HepG2 (cell line): ENCODE measurements around the gene MPV17L2. TPM values are rescaled to one million over a fixed set of nuclear protein-coding genes. Genes with fewer than 3 reads are reported as not detected.

Experiments
- ATAC-seq: fragments of 200-7000 bp; cut with Tn5 transposase; 3 replicates; pipeline ENCODE4 v1.9.1; 2020; ENCODE audit warnings: mild to moderate bottlenecking, moderate library complexity
- BruUV-seq: library from RNA; stranded (reverse); fragments of 400-500 nt; replicated peaks from 2 replicates; lab custom pipeline; 2021; lab: Mats Ljungman, UMichigan
- CTCF ChIA-PET: fragments of 300-600 bp; formaldehyde crosslinking; extraction: SDS; loops from one replicate; lab custom pipeline; 2021; ENCODE audit warnings: low total read pairs, inconsistent platforms, low intra/inter-chr PET ratio; lab: Yijun Ruan, JAX
- POLR2A ChIA-PET: fragments of 350-600 bp; sonication (Branson Sonifier 250); formaldehyde crosslinking; loops from one replicate; lab custom pipeline; 2020; ENCODE audit warnings: antibody characterized with exemption, inconsistent platforms; lab: Yijun Ruan, JAX
- DNase-seq: peaks from one replicate; pipeline ENCODE4 v3.0.0-alpha.2; 2015; ENCODE audit warnings: low spot score
- FAIRE-seq: peaks from 3 replicates; lab custom pipeline; 2011; peaks lifted over from hg19 to GRCh38; lab: Jason Lieb, UNC
- H2AFZ ChIP-seq: one replicate; pipeline ENCODE4 v1.6.1; 2011; ENCODE audit warnings: low read length, inconsistent platforms
- H3K27ac ChIP-seq: fragments of 300-600 bp; 3 replicates; pipeline ENCODE4 v1.8.0; 2011; ENCODE audit warnings: mixed run types, mild to moderate bottlenecking, mixed read lengths, low read length, inconsistent platforms; ENCODE audit not compliant: insufficient read depth; ENCODE audit errors: extremely low read length
- H3K27me3 ChIP-seq, 2 experiments: fragments of 200-600 bp in 1 of 2; 2 replicates in 1 of 2; 3 replicates in 1 of 2; pipeline versions ENCODE4 v1.6.0 to v1.8.0; 2011; ENCODE audit warnings: low read length in 2 of 2, mild to moderate bottlenecking in 2 of 2, moderate library complexity in 2 of 2, inconsistent platforms in 1 of 2; ENCODE audit not compliant: insufficient read depth in 2 of 2, control insufficient read depth in 1 of 2
- H3K36me3 ChIP-seq, 2 experiments: fragments of 200-600 bp in 1 of 2; replicated peaks in 1 of 2; 2 replicates in 1 of 2; 3 replicates in 1 of 2; pipeline versions ENCODE4 v1.5.1 to v1.8.0; 2011; ENCODE audit warnings: low read length in 2 of 2, inconsistent platforms in 1 of 2; ENCODE audit not compliant: insufficient read depth in 2 of 2, control insufficient read depth in 1 of 2
- H3K4me1 ChIP-seq: 2 replicates; pipeline ENCODE4 v1.5.1; 2012; ENCODE audit warnings: low read length, inconsistent platforms; ENCODE audit not compliant: insufficient read depth
- H3K4me2 ChIP-seq: 2 replicates; pipeline ENCODE4 v1.6.0; 2011; ENCODE audit warnings: low read depth, low read length, inconsistent platforms
- H3K4me3 ChIP-seq, 3 experiments: fragments of 200-600 bp in 1 of 3; sonication (generic), shearing (Covaris generic) in 1 of 3; replicated peaks in 1 of 3; 2 replicates each; pipeline ENCODE4 v1.5.1; 2011 to 2016; ENCODE audit warnings: low read length in 3 of 3, inconsistent platforms in 2 of 3, low read depth in 2 of 3, mild to moderate bottlenecking in 2 of 3, control low read depth in 1 of 3, mixed read lengths in 1 of 3; ENCODE audit not compliant: insufficient read depth in 1 of 3
- H3K79me2 ChIP-seq: one replicate; pipeline ENCODE4 v1.6.1; 2011; ENCODE audit warnings: low read length, inconsistent platforms; ENCODE audit not compliant: insufficient read depth
- H3K9ac ChIP-seq: 2 replicates; pipeline ENCODE4 v1.6.0; 2011; ENCODE audit warnings: mild to moderate bottlenecking, low read depth, low read length, inconsistent platforms; ENCODE audit not compliant: insufficient read depth
- H3K9me3 ChIP-seq: 2 replicates; pipeline ENCODE4 v1.5.1; 2012; ENCODE audit warnings: mild to moderate bottlenecking, low read length
- H4K20me1 ChIP-seq: 2 replicates; pipeline ENCODE4 v1.6.0; 2011; ENCODE audit warnings: inconsistent platforms, mild to moderate bottlenecking, low read length, moderate library complexity; ENCODE audit not compliant: insufficient read depth
- CTCF ChIP-seq: sonication (generic); formaldehyde crosslinking; IDR thresholded peaks from 2 replicates; pipeline ENCODE4 v1.5.0; 2020; ENCODE audit warnings: mild to moderate bottlenecking, missing genetic modification reagents, moderate library complexity
- GABPB1 ChIP-seq: IDR thresholded peaks from 2 replicates; pipeline ENCODE4 v1.6.1; 2016; ENCODE audit warnings: mild to moderate bottlenecking, missing genetic modification reagents, moderate library complexity, missing compliant biosample characterization
- PRDM15 ChIP-seq: sonication (generic); formaldehyde crosslinking; IDR thresholded peaks from 2 replicates; pipeline ENCODE4 v1.4.0; 2020; ENCODE audit warnings: missing genetic modification reagents
- ZMYM3 ChIP-seq: sonication (generic); formaldehyde crosslinking; IDR thresholded peaks from 2 replicates; pipeline ENCODE4 v1.5.1; 2020; ENCODE audit warnings: mild to moderate bottlenecking, missing genetic modification reagents
- ZNF629 ChIP-seq: sonication (generic); formaldehyde crosslinking; conservative IDR thresholded peaks from 2 replicates; pipeline ENCODE4 v1.5.0; 2020; ENCODE audit warnings: missing genetic modification reagents
- WGBS: methylation state at CpG from one replicate; pipeline ENCODE4 v1.1.6; 2017; ENCODE audit warnings: low lambda C conversion rate; 5-methylcytosine and 5-hydroxymethylcytosine counted together
- in situ Hi-C: cut with HindIII; loops from 2 replicates; pipeline ENCODE4 v1.10.0; 2017; ENCODE audit warnings: low pct_unique_long_range_greater_than_20kb; ENCODE audit not compliant: extremely low pct_ligation_motif_present
- intact Hi-C: fragments of 100-400 bp; cut with micrococcal nuclease; formaldehyde crosslinking; loops from one replicate; pipeline ENCODE4 v1.10.0; 2022; ENCODE audit not compliant: unreplicated experiment
- polyA plus RNA-seq, 8 experiments: library from polyadenylated mRNA; depleted of rRNA in 3 of 8; stranded (reverse) in 7 of 8; unstranded in 1 of 8; fragments of >200 nt; fragmentation: Illumina TruSeq in 4 of 8; extraction: Trizol in 4 of 8; gene quantifications; 2 replicates each; pipeline versions ENCODE4 v1.2.1 to v1.2.3, GENCODE V29; 2011 to 2016; ENCODE audit warnings: low read depth in 4 of 8, missing spikeins in 1 of 8, mixed read lengths in 1 of 8; ENCODE audit not compliant: insufficient read depth in 1 of 8
- total RNA-seq, 5 experiments: library from RNA; depleted of rRNA; stranded (reverse); fragments of >200 nt; fragmentation: Illumina TruSeq; extraction: Trizol; gene quantifications; 2 replicates each; pipeline ENCODE4 v1.2.3, GENCODE V29; 2016; ENCODE audit warnings: low read depth in 1 of 5

MPV17L2 gene
- total and polyA plus RNA-seq, 2 of the 13 experiments (the other 11 are each of a cell fraction or from before 2014, with no cell fraction given): 13.6 to 16.7 TPM

DNA sequence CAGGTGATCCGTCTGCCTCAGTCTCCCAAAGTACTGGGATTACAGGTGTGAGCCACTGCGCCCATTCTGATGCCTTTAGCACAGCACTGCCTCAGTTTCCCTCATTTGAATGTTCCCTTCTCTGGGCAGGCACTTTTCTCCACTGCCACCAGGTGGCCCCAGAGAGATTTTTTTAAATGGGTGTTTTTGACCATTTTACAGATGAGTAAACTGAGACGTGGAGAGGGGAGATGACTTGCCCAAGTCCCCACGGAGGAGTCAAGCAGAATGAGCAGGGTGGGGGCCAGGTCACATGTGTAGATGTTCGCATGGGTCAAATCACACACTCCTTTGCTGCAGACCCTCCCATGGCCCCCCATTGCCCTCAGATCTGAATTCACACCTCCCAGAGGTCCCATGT lies 36.5 kb downstream of the MPV17L2 start:
- Histone ChIP-seq H4K20me1 (no peaks in the 10 kb centered on the region; the same call in 1 of the 2 replicates), H3K9ac (no peak overlapping the region), H2AFZ (no peak overlapping the region), H3K4me2 (no peak overlapping the region), H3K9me3 (no peaks in the 10 kb centered on the region), H3K4me3 (no peak overlapping the region), H3K27ac (no peak overlapping the region), H3K36me3 (no peaks in the 10 kb centered on the region), H3K27me3 (peaks cover 0 to 4% of the 10 kb centered on the region in 2 experiments; a peak in 1 of 5 replicates), H3K4me1 (peaks cover 43% of the 10 kb centered on the region), H3K79me2 (no peaks in the 10 kb centered on the region)
- FAIRE-seq (no peak), ATAC-seq (no peak), DNase-seq (no peak)
- intact Hi-C loops (no loop called here), in situ Hi-C loops (no loop called here)
- BruUV-seq: no TSS peak
- WGBS: 13% methylated on average over 5 of the region's 5 CpGs
- ChIA-PET CTCF (interaction anchor here (0.8 kb wide), 1 partner anchor 22 kb away, joined by 3 read pairs; no protein-coding TSS in a partner anchor), POLR2A (no interaction called here)
- TF ChIP-seq ZNF629 (CRISPR knock-in tag) (peak; percentile 96), CTCF (CRISPR knock-in tag) (peak; percentile 29), GABPB1 (CRISPR knock-in tag) (no peak), PRDM15 (CRISPR knock-in tag) (no peak), ZMYM3 (CRISPR knock-in tag) (peak; percentile 51; the same call in 1 of the 2 replicates)
